ENCODE measurements around the gene CTR9. TPM values are rescaled to one million over a fixed set of nuclear protein-coding genes. Genes with fewer than 3 reads are reported as not detected.
A peak's percentile ranks its signal among the peaks of the same experiment; 100 is the strongest.

The CTR9 gene
- polyA plus RNA-seq, 1 of the 3 experiments (the other 2 are of a cell fraction): 10.1 TPM

DNA sequence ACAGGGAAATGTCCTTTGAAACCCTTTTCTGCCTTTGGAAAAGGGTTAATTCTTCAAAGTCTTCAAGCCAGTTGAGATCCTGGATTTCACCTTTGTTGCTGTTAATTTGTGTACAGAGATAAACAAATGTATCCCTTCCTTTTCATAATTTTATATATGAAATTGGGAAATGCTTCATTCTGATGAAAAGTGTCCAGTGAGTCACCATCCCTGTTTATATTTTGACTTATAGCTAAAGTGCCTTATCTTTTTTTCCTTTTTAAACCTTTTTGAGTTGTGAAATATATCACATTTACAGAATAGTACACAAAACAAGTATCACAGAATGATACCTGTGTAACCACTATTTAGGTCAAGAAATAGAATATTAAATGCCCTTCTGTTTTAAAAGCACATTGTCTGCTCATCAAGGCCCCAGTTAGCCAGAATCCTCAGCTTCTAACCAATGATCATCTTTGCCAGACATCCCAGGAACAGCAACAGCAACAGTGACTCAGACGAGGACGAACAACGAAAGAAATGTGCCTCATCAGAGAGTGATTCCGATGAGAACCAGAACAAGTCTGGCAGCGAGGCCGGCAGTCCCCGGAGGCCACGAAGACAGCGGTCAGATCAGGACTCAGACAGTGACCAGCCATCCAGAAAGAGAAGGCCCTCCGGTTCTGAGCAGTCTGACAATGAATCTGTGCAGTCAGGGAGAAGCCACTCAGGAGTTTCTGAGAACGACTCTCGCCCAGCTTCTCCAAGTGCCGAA lies 27.3 kb downstream of the CTR9 start:
- Histone ChIP-seq H3K4me2 (peak overlapping the region; percentile 55; the same call in 1 of the 2 replicates), H3K9me3 (no peaks in the 10 kb centered on the region), H3K27ac (ENCODE audit: low read depth in 2 of 2, low read length in 1 of 2) (peak overlapping the region; percentile 95 to 98), H3K27me3 (ENCODE audit: insufficient read depth) (no peaks in the 10 kb centered on the region), H3F3A (replicated peaks; ENCODE audit: insufficient read depth) (peaks cover 33% of the 10 kb centered on the region), H3K79me2 (ENCODE audit: insufficient read depth) (no peaks in the 10 kb centered on the region), H3K9me2 (no peaks in the 10 kb centered on the region), H3K9ac (peak overlapping the region; percentile 68), H3K4me1 (ENCODE audit: control insufficient read depth in 1 of 2, insufficient read depth in 2 of 2, low read depth in 1 of 2, low read length in 1 of 2) (peaks cover 13 to 23% of the 10 kb centered on the region in 2 experiments; a peak in 3 of 4 replicates), H4K20me1 (ENCODE audit: insufficient read depth) (no peaks in the 10 kb centered on the region), H3K4me3 (ENCODE audit: low read depth in 2 of 2, low read length in 1 of 2) (no peak overlapping the region), H2AFZ (ENCODE audit: low read depth) (peak overlapping the region; percentile 37; the same call in 1 of the 2 replicates), H3K36me3 (replicated peaks in 1 of 2; ENCODE audit: control insufficient read depth in 1 of 2, insufficient read depth in 2 of 2, low read length in 1 of 2) (peaks cover 39 to 42% of the 10 kb centered on the region in 2 experiments)
- peak; percentile 78 for DNase-seq
- CTCF ChIA-PET: interaction anchor here (0.6 to 2.3 kb wide), 10 partner anchors 9 to 471 kb away, joined by 3 to 13 read pairs (median 3); partner anchors contain the start of gene EIF4G2
- POLR2A ChIA-PET: interaction anchor here (0.8 to 1.9 kb wide), 7 partner anchors 10 to 80 kb away, joined by 3 to 11 read pairs (median 4); partner anchors contain the start of genes CTR9, EIF4G2 and ZBED5
- WGBS (ENCODE audit: low lambda C conversion rate): 22% methylated on average over 13 of the region's 13 CpGs
- TF ChIP-seq EZH2phosphoT487 (IDR thresholded peaks at IDR 0.05; ENCODE audit: borderline replicate concordance, low read depth) (no peak), MXI1 (IDR thresholded peaks at IDR 0.05; ENCODE audit: low read depth, low read length) (peak; percentile 83; the same call in 1 of the 2 replicates), FOSL2 (IDR thresholded peaks at IDR 0.05; ENCODE audit: borderline replicate concordance, low read depth) (peak; percentile 67), RXRA (IDR thresholded peaks at IDR 0.05; ENCODE audit: borderline replicate concordance, low read depth) (no peak), TCF12 (IDR thresholded peaks at IDR 0.05) (peak; percentile 82), SMC3 (IDR thresholded peaks at IDR 0.05; ENCODE audit: low read depth, low read length) (no peak), MEF2A (IDR thresholded peaks at IDR 0.05; ENCODE audit: borderline replicate concordance, low read depth) (no peak), POLR2AphosphoS5 (IDR thresholded peaks at IDR 0.05; ENCODE audit: low read depth, low read length) (peak; percentile 61; the same call in 1 of the 2 replicates), RAD21 (IDR thresholded peaks at IDR 0.05; ENCODE audit: low read length) (no peak), NFIC (IDR thresholded peaks at IDR 0.05; ENCODE audit: borderline replicate concordance) (peak; percentile 37; the same call in 1 of the 2 replicates), JUND (IDR thresholded peaks at IDR 0.05) (peak; percentile 58), YY1 (IDR thresholded peaks at IDR 0.05; ENCODE audit: low read depth) (no peak), RFX5 (IDR thresholded peaks at IDR 0.05; ENCODE audit: low read length) (peak; percentile 53; the same call in 1 of the 2 replicates), ELF1 (IDR thresholded peaks at IDR 0.05) (no peak), GATA2 (CRISPR knock-in tag; IDR thresholded peaks at IDR 0.05) (peak; percentile 54), RCOR1 (IDR thresholded peaks at IDR 0.05; ENCODE audit: low read length) (peak; percentile 62; the same call in 1 of the 2 replicates), TAF1 (IDR thresholded peaks at IDR 0.05; ENCODE audit: borderline replicate concordance, low read depth, low read length) (no peak), EP300 (IDR thresholded peaks at IDR 0.05; ENCODE audit: borderline replicate concordance in 1 of 2, low read depth in 1 of 2, low read length in 1 of 2) (peak; percentile 27 to 83; a peak in 3 of 4 replicates)
- TF ChIP-seq, protein P1, sequence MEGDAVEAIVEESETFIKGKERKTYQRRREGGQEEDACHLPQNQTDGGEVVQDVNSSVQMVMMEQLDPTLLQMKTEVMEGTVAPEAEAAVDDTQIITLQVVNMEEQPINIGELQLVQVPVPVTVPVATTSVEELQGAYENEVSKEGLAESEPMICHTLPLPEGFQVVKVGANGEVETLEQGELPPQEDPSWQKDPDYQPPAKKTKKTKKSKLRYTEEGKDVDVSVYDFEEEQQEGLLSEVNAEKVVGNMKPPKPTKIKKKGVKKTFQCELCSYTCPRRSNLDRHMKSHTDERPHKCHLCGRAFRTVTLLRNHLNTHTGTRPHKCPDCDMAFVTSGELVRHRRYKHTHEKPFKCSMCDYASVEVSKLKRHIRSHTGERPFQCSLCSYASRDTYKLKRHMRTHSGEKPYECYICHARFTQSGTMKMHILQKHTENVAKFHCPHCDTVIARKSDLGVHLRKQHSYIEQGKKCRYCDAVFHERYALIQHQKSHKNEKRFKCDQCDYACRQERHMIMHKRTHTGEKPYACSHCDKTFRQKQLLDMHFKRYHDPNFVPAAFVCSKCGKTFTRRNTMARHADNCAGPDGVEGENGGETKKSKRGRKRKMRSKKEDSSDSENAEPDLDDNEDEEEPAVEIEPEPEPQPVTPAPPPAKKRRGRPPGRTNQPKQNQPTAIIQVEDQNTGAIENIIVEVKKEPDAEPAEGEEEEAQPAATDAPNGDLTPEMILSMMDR (IDR thresholded peaks at IDR 0.05): no peak
- TF ChIP-seq, protein P2, sequence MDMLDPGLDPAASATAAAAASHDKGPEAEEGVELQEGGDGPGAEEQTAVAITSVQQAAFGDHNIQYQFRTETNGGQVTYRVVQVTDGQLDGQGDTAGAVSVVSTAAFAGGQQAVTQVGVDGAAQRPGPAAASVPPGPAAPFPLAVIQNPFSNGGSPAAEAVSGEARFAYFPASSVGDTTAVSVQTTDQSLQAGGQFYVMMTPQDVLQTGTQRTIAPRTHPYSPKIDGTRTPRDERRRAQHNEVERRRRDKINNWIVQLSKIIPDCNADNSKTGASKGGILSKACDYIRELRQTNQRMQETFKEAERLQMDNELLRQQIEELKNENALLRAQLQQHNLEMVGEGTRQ (IDR thresholded peaks at IDR 0.05; ENCODE audit: borderline replicate concordance, low read depth, low read length): no peak
- TF ChIP-seq, protein P3, sequence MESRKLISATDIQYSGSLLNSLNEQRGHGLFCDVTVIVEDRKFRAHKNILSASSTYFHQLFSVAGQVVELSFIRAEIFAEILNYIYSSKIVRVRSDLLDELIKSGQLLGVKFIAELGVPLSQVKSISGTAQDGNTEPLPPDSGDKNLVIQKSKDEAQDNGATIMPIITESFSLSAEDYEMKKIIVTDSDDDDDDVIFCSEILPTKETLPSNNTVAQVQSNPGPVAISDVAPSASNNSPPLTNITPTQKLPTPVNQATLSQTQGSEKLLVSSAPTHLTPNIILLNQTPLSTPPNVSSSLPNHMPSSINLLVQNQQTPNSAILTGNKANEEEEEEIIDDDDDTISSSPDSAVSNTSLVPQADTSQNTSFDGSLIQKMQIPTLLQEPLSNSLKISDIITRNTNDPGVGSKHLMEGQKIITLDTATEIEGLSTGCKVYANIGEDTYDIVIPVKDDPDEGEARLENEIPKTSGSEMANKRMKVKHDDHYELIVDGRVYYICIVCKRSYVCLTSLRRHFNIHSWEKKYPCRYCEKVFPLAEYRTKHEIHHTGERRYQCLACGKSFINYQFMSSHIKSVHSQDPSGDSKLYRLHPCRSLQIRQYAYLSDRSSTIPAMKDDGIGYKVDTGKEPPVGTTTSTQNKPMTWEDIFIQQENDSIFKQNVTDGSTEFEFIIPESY (IDR thresholded peaks at IDR 0.05; ENCODE audit: borderline replicate concordance, low read depth): no peak
- TF ChIP-seq, protein P4, sequence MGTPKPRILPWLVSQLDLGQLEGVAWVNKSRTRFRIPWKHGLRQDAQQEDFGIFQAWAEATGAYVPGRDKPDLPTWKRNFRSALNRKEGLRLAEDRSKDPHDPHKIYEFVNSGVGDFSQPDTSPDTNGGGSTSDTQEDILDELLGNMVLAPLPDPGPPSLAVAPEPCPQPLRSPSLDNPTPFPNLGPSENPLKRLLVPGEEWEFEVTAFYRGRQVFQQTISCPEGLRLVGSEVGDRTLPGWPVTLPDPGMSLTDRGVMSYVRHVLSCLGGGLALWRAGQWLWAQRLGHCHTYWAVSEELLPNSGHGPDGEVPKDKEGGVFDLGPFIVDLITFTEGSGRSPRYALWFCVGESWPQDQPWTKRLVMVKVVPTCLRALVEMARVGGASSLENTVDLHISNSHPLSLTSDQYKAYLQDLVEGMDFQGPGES (IDR thresholded peaks at IDR 0.05; ENCODE audit: low read depth, low read length): no peak
- TF ChIP-seq, protein P5, sequence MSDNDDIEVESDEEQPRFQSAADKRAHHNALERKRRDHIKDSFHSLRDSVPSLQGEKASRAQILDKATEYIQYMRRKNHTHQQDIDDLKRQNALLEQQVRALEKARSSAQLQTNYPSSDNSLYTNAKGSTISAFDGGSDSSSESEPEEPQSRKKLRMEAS (IDR thresholded peaks at IDR 0.05; ENCODE audit: low read depth): peak; percentile 93

Data from SK-N-SH (cell line).